Psoas muscle (tissue), 8 donors: Measurements from ENCODE around the gene GALNT13. TPM values are rescaled to one million over a fixed set of nuclear protein-coding genes. Genes with fewer than 3 reads are reported as not detected.

Source experiments
- ATAC-seq, 4 donors: fragments of 200-7000 bp; cut with Tn5 transposase; one replicate each; pipeline ENCODE4 v1.9.1; 2020; ENCODE audit warnings: moderate library complexity in 3 of 4, mild to moderate bottlenecking in 2 of 4
- DNase-seq, 2 donors: peaks; one replicate each; pipeline ENCODE4 v3.0.0-alpha.2; 2020
- H3K27ac ChIP-seq: fragments of 200-600 bp; one replicate; pipeline ENCODE4 v1.8.0; 2022
- H3K27me3 ChIP-seq, 3 donors: fragments of 200-600 bp in 1 of 3; one replicate each; pipeline versions ENCODE4 v1.6.1 to v1.8.0; 2013 to 2022; ENCODE audit warnings: low read length in 2 of 3, mild to moderate bottlenecking in 2 of 3, moderate library complexity in 1 of 3; ENCODE audit not compliant: insufficient read depth in 3 of 3
- H3K36me3 ChIP-seq, 2 donors: fragments of 200-600 bp in 1 of 2; one replicate each; pipeline versions ENCODE4 v1.6.1 to v1.8.0; 2013 to 2022; ENCODE audit warnings: low read depth in 1 of 2, mild to moderate bottlenecking in 1 of 2, moderate library complexity in 1 of 2; ENCODE audit not compliant: insufficient read depth in 1 of 2
- H3K4me1 ChIP-seq: fragments of 200-600 bp; one replicate; pipeline ENCODE4 v1.8.0; 2022
- H3K4me3 ChIP-seq: fragments of 200-600 bp; one replicate; pipeline ENCODE4 v1.8.0; 2022; ENCODE audit warnings: mild to moderate bottlenecking
- H3K9me3 ChIP-seq: fragments of 200-600 bp; one replicate; pipeline ENCODE4 v1.8.0; 2022
- CTCF ChIP-seq: fragments of 200-600 bp; IDR thresholded peaks from one replicate; pipeline ENCODE4 v1.8.0; 2022; ENCODE audit warnings: antibody characterized with exemption
- WGBS, 3 donors: extraction: QIAGEN DNeasy Blood & Tissue Kit; methylation state at CpG; one replicate each; pipeline versions ENCODE4 v1.1.6 to v1.1.7; 2013; 5-methylcytosine and 5-hydroxymethylcytosine counted together
- intact Hi-C, 2 donors: fragments of 100-400 bp; cut with DNase I; formaldehyde crosslinking; loops; one replicate each; pipeline versions ENCODE4 v1.11.0 to v1.14.2; 2022
- long read RNA-seq, 2 donors: library from polyadenylated mRNA; unstranded; transcript quantifications; one replicate each; pipeline ENCODE4 v2.0.0, GENCODE V29; 2021
- polyA plus RNA-seq, 3 donors: library from polyadenylated mRNA; stranded (reverse); fragments of 200-250 nt; gene quantifications; one replicate each; pipeline ENCODE4 v1.2.3, GENCODE V29; 2013
- total RNA-seq, 4 donors: library from RNA; stranded (reverse); fragmentation: NEBNext Ultra II Directional in 2 of 4; extraction: Animal tissue kit (Norgen Biotek cat#: 25700) in 2 of 4; gene quantifications; one replicate each; pipeline versions ENCODE4 v1.2.1 to v1.2.4, GENCODE V29; 2021 to 2023
- donor health status: healthy with polysubstance abuse.
- donor health status: DM: no; HTN: no; CAD: no; lungs with moderate emphysema.
- donor health status: Bipolar disorder and iron deficiency.
- donor health status: healthy.
- donor health status: DM: yes; HTN: yes; CAD: no.
- donor health status: DM: no; HTN: no; CAD: no.
- donor health status: DM: no; HTN: no; CAD: no.
- donor health status: DM: yes; HTN: yes; CAD: no.

GALNT13 gene
- total RNA-seq (not detected), polyA plus RNA-seq (under 1 TPM in 1 of 3 donors, not detected in 2; 0.06 TPM)
- long read RNA-seq, donor 1, result 0 reads
- long read RNA-seq, donor 2, result 0 reads

- peak within 1 kb of the TSS; percentile 4 for H3K4me3 ChIP-seq
- peak in 1 of 2 donors; percentile 14 for DNase-seq
- H3K4me1 ChIP-seq, result no peaks in the 10 kb centered on the region
- H3K36me3 ChIP-seq, result no peaks in the 10 kb centered on the region
- intact Hi-C loops, result no loop called here
- 2% methylated on average over 54 to 93 of the region's 93 CpGs for WGBS, 3 donors
- no peak for TF ChIP-seq CTCF
- no peak within 1 kb of the TSS for H3K27ac ChIP-seq
- H3K9me3 ChIP-seq, result no peaks in the 10 kb centered on the region
- ATAC-seq, result no peak
- H3K27me3 ChIP-seq, result peaks cover 19 to 42% (median 19%) of the 10 kb centered on the region in 3 donors
Measured at GRCh38 chr2:153871231-153872221, at the start of gene GALNT13. Gene GALNT13, plus strand, starts transcription at chr2:153871922.

DNA sequence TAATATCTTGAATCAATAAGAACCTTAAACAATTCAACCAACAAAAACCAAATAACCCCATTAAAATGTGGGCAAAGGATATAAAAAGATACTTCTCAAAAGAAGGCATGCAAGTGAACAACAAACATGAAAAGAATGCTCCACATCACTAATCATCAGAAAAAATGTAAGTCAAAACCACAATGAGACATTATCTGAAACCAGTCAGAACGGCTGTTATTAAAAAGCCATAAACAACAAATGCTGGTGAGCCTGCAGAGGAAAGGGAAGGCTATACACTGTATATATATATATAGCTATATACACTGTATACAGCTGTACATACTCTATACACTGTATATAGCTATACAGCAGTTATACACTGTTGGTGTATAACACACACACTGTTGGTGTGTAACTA, 47.8 kb upstream of the GALNT13 start:
- DNase-seq (no peak), ATAC-seq (no peak)
- no peaks in the 10 kb centered on the region for H3K9me3 ChIP-seq
- 25 to 41% (median 26%) methylated on average over 1 of the region's 1 CpG for WGBS, 3 donors
- intact Hi-C loops, result no loop called here
- H3K4me1 ChIP-seq, result no peaks in the 10 kb centered on the region
- no peak for TF ChIP-seq CTCF
- no peak overlapping the region for H3K27ac ChIP-seq
- no peak overlapping the region for H3K4me3 ChIP-seq
- no peaks in the 10 kb centered on the region for H3K36me3 ChIP-seq
- H3K27me3 ChIP-seq, result no peaks in the 10 kb centered on the region

DNA sequence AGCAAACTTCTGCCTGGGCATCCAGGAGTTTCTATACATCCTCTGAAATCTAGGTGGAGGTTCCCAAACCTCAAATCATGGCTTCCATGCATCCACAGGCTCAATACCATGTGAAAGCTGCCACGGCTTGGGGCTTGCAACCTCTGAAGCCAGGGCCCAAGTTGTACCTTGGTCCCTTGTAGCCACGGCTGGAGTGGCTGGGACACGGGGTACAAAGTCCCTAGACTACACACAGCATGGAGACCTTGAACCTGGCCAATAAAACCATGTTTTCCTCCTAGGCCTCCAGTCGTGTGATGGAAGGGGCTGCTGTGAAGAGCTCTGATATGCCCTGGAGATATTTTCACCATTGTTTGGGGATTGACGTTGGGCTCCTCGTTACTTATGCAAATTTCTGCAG, 43.4 kb upstream of the GALNT13 start:
- Histone ChIP-seq H3K9me3 (no peaks in the 10 kb centered on the region), H3K4me1 (no peaks in the 10 kb centered on the region), H3K27me3 (no peaks in the 10 kb centered on the region), H3K4me3 (no peak overlapping the region), H3K27ac (no peak overlapping the region), H3K36me3 (no peaks in the 10 kb centered on the region)
- DNase-seq (no peak), ATAC-seq (no peak)
- intact Hi-C loops, result no loop called here
- WGBS, 3 donors, result 66 to 74% (median 70%) methylated on average over 6 of the region's 6 CpGs
- TF ChIP-seq CTCF, result no peak

DNA sequence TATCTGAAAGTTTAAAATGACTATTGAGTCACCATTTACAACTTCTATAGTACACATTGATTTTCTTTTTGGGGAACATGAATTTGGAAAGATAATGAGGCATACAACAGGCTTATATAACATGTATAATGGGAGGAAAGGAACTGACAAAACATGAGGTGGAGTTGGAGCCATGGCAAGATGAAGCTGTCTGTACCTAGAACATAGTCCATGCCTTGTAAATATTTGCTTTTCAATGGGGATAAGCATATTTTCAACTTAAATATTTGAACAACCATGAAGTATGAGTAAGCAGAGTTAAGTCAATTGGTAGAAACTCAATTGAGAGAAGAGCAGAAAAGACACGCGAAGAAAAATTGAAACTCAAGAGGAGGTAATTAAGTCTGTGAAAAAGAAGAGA, 37.1 kb upstream of the GALNT13 start:
- ATAC-seq, result no peak
- intact Hi-C loops, result no loop called here
- Histone ChIP-seq H3K27me3 (no peaks in the 10 kb centered on the region), H3K36me3 (no peaks in the 10 kb centered on the region), H3K4me1 (no peaks in the 10 kb centered on the region), H3K4me3 (no peak overlapping the region), H3K9me3 (peaks cover 5% of the 10 kb centered on the region), H3K27ac (no peak overlapping the region)
- TF ChIP-seq CTCF, result no peak
- WGBS, 3 donors, result 83 to 97% (median 87%) methylated on average over 2 of the region's 2 CpGs
- DNase-seq, result no peak
